MM.1S (cell line): Measurements from ENCODE around the gene AKAP6.

Source experiments
- CTCF ChIP-seq: fragments of 300-600 bp; sonication (generic); IDR thresholded peaks from 2 replicates; pipeline ENCODE4 v1.5.1; 2016; ENCODE audit warnings: antibody characterized with exemption, low read length, mixed read lengths
- EZH2 ChIP-seq: fragments of 300-600 bp; sonication (generic); optimal IDR thresholded peaks from 2 replicates; pipeline ENCODE3; 2017; ENCODE audit warnings: low read depth, mild to moderate bottlenecking, antibody characterized with exemption, low read length, mixed read lengths
- EZH2phosphoT487 ChIP-seq: fragments of 300-600 bp; sonication (generic); IDR thresholded peaks from 2 replicates; pipeline ENCODE4 v1.6.1; 2018; ENCODE audit warnings: antibody characterized with exemption, low read length

GRCh38 chr14:32763673-32764072, 434.6 kb downstream of the AKAP6 start:
- TF ChIP-seq CTCF (no peak), EZH2 (no peak), EZH2phosphoT487 (no peak)
